Occipital lobe (tissue), 2 donors: ENCODE results near the gene PABPC1L. TPM values are rescaled to one million over a fixed set of nuclear protein-coding genes. Genes with fewer than 3 reads are reported as not detected.
A peak's percentile ranks its signal among the peaks of the same experiment; 100 is the strongest.

ENCODE experiments used
- DNase-seq: peaks from one replicate; lab custom pipeline; 2025; lab: John Stamatoyannopoulos, UW
- total RNA-seq: library from RNA; depleted of rRNA; stranded (reverse); fragments of >200 nt; gene quantifications from one replicate; pipeline ENCODE4 v1.2.3, GENCODE V29; 2014

PABPC1L gene
- total RNA-seq, 1 donor from 2014 or later, result 4.4 TPM

DNA sequence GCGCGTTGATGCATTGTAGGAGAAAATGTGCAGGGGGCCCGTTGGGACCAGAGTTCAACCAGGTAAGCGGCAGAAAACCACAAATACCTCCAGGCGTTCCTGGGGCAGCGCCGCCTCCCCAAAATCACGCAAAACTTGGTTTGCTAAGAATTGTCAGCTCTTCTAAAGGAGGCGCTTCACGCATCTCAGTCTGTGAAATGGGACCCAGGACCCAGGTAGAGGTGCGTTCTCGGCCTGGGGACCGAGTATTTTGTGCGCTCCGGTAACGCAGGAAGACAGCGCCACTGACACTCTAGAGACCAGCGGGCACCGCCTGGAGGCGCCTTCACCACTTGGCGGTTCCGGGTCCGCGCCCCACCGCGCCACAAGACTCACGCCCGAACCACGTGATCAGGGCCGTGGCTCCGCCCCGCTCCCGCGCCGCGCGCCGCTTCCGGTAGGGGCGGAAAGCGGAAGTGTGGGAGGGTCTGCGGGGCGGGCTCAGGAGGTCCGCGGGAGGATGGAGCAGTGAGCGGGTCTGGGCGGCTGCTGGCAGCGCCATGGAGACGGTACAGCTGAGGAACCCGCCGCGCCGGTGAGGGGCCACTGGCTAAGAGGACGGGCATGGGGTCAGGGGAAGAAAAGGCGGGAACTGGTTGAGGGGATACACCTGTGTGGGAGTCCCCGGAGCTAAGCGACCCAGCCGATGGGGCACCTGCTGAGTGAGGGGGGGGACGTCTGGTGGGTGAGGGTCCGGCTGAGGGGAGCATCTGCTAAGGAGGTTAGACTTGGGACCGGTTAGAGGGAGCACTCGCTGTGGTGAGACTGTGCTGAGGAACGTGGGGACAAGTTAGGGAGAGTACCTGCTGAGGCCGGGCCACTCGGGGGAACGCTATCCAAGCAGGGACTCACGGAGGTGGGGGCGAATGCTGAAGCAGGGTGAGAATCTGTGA lies 56.4 kb downstream of the PABPC1L start, which contains the start of gene STK4:
Gene STK4, plus strand, starts transcription at position 483 of the 932 bp plus-strand sequence. Its CDS starts 57 bp downstream, at position 540.
- peak; percentile 90 for DNase-seq

DNA sequence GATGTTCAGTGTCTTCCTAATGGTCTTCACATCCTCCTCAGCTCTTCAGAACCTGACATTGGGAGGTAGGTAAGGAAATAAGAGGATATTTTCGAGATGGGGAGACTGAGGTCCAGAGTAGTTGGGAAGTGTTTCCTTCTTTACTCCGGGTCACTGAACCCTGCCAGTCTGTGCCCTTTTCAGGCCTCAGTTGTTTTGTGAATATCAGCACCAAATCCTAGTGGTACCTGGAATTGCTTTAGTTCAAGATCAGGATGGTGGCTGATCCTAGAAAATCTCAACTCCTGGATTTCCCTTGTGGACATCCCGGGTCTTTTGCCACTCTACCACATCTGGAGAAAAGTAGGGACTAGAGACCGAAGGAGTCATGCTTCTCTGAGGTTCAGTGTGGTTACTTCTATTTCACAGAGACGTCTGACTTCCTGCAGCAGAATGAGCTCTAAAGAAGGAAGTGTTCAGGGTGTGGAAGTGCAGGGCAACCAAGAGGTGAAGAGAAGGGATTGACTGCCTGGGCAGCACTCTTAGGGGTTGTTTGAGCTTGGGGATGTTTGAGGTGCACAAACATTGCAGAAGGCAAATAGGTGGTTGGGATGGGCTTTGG lies 57.4 kb downstream of the PABPC1L start:
- no peak for DNase-seq

DNA sequence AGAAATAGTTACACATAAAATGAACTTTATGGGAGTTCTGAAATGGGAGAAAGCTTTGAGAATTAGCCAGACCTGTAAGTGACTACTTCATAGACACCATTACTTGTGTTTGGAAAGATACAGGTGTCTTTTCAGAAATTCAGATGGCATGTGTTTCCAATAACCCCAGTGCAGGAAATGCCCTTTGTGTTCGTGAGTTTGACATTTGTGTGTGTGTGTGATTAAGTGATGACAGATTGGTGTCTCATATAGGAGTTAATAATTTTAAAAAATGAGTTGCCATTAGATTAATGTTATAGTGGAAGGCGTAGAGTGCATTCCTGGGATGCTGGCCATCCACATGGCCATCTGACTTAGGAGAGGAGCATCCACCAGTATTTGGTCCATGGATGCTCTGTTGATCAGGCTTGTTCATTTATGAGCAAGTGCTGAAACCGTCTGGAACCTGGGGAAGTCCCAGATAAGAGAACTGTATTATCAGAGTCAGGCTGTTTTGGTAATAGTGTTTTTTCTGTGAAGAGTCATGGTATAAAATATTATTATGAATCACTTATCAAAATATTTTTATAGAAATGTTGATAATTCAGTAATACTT lies 59.5 kb downstream of the PABPC1L start:
- DNase-seq, result no peak

DNA sequence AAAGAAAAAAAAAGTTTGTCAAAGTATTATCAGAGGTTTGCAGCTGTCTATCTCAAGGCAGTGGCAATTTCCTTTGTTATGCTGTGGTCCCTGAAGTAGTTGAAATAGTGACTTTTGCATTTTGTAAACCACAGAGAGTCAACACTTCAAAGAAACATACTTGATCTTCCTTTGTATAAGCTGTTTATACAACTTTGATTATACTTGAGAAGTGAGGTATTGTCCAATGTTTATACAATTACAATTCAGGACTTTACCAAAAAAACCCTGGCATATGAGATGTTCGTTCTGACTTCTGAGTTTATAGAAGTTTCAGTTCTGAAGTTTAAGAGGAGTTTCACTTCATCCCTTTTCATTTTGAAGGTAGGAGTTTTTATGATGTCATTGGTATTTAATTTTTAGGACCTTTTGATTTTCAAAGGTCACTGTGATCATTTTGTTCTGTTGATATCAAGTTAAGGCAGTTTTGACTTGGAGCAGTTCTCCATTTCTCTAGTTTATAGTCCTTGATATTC lies 60.4 kb downstream of the PABPC1L start:
- no peak for DNase-seq

DNA sequence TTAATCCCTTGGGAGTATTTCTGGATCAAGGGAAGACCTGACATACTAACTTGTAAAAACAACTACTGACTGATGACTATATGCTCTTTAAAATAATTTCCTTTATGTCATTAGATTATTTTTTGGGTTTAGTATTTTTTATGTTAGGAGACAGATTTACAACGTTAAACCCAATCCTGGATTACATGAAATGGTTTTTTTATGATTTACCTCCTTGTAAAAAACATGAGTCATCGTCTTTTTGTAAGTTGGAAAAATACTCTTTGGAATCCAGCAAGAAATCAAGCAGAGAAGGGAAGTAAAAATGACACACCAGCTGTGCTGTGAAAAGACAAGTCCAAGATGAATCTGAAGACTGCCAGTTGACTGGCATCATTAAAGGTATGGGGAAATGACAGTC lies 63.2 kb downstream of the PABPC1L start:
- DNase-seq, result no peak

DNA sequence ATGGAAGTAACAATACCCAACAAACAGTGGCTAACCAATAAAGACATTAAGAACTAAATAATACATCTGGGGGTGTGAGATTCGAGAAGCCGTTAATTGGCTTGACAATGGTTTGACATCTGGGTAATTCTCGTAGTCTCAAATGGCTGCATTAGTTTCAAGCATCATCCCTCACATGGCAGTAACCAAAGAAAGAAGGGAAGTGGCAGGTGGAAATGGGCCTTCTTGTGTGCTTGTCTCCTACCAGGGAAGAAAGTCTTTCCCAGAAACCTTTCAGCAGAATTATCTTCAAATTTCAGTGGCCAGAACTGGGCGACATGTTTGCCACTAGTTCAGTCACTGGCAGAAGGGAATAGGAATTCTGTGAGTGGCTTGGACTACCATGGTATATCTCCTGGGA lies 66.8 kb downstream of the PABPC1L start:
- no peak for DNase-seq

DNA sequence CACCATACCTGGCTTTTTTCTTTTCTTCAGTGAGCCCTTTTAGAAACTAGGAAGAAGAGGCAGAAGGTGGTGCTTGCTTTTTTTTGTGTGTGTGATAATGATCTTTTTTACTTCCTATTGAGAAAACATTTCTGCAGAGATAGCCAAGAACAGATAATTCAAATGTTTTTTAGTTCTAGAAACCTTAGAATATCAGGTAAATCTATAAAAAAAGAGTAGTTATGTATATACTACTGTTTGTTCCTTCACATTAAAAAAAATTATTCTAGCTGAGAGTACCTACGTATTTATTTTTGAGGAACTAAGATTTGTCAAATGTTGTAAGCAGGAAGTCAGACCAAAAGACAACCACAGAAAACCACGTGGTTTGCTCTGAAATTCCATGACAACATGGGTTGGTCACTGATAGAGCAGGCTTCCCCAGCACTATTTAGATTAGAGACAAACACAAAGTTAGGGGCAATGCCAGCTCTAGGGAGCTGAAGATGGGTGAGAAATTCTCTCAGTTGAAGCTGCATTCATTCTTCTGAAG lies 69.3 kb downstream of the PABPC1L start:
- no peak for DNase-seq

DNA sequence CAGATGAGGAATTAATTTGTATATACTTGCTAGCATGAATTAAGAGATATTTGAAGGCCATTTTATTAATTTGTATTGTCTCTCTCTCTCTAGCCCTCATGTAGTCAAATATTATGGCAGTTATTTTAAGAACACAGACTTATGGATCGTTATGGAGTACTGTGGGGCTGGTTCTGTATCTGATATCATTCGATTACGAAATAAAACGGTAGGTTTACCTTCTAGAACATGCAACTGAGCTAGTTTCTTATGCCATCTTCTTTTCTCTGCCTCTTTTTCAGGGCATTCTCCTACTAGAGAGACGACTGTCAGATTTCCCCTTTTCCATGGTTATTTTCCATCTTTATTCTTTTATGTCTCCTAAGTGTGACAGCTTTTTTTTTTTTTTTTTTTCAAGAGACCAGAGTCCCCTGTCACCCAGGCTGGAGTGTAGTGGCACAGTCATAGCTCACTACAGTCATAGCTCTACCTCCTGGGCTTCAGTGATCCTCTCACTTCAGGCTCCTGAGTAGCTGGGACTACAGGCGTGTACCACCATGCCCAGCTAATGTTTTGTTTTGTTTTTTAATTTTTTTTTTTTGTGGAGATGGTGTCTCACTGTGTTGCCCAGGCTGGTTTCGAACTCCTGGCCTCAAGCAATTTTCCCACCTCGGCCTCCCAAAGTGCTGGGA lies 72.0 kb downstream of the PABPC1L start:
- no peak for DNase-seq

DNA sequence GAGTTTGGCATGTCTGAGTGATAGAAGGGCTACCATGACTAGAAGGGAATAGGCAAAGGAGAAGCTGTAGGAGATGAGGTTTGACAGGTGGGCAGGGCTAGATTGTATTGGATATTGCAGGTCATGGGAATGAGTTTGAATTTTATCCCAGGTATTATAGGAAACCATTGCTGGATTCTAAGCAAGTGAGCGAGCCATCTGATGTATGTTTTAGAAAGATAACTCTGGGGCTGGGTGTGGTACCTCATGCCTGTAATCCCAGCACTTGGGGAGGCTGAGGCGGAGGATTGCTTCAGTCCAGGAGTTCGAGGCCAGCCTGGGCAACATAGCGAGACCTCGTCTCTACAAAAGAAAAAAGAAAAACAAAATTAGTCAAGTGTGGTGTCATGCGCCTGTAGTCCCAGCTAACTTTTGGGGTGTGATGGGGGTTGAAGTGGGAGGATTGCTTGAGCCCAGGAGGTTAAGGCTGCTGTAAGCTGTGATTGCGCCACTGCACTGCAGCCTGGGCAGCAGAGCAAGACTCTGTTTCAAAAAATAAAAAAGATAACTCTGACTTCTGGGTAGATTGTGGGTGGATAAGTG lies 73.3 kb downstream of the PABPC1L start:
- DNase-seq, result no peak

DNA sequence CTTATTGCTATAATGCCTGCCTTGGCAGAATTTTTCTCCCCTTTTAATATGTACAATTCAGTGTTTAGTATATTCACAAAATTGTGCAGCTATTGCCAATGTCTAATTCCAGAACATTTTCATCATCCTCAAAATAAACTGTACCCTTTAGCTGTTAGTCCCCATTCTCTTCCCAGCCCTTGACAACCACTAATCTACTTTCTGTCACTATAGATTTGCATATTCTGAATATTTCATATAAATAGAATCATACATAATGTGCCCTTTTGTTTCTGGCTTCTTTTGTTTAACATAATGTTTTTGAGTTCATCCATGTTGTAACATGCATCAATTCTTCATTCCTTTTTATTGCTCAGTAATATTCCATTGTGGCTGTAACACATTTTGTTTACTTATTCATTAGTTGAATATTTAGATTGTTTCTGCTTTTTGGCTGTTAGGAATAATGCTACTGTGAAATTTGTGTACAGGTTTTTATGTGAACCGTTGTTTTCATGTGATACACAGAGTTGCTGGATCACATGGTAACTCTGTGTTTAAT lies 78.8 kb downstream of the PABPC1L start:
- DNase-seq, result no peak

Other genes starting within 250 kb of the PABPC1L start
- gene CCN5, start 194.7 kb upstream of the PABPC1L start, total RNA-seq, result not detected
- not detected for gene KCNK15, start 164.2 kb upstream of the PABPC1L start, total RNA-seq
- gene RIMS4, start 99.5 kb upstream of the PABPC1L start, total RNA-seq, result 77.5 TPM
- 121 TPM for gene YWHAB, start 24.4 kb upstream of the PABPC1L start, total RNA-seq
- 5.0 TPM for gene TOMM34, start 50.3 kb downstream of the PABPC1L start, total RNA-seq
- 56.6 TPM for gene STK4, start 56.5 kb downstream of the PABPC1L start, total RNA-seq
- gene KCNS1, start 191.1 kb downstream of the PABPC1L start, total RNA-seq, result 2.7 TPM
- not detected for gene WFDC5, start 205.1 kb downstream of the PABPC1L start, total RNA-seq
- gene WFDC12, start 214.4 kb downstream of the PABPC1L start, total RNA-seq, result not detected